COLO829 (cell line): ENCODE measurements around the gene NR1D1.
"Not testable (repeated sequence)": the region's sequence is repeated elsewhere in the genome, so short reads cannot be mapped to it uniquely, and the experiment has no call there.

Experiments
- DNase-seq: peaks from one replicate; pipeline ENCODE4 v3.0.0; 2012; ENCODE audit warnings: low spot score

NR1D1 gene

GRCh38 chr17:40100419-40100668, at the start of gene NR1D1:
Gene NR1D1, minus strand, starts transcription at chr17:40100589. Its CDS starts 495 bp downstream, at chr17:40100094.
- no peak for DNase-seq

- no peak for DNase-seq
Measured at GRCh38 chr17:40148527-40148926, 48.1 kb upstream of the NR1D1 start.

GRCh38 chr17:40145476-40145875, 45.1 kb upstream of the NR1D1 start:
- DNase-seq: no peak

- not testable (repeated sequence) for DNase-seq
Measured at GRCh38 chr17:40143166-40143565, 42.8 kb upstream of the NR1D1 start.

- no peak for DNase-seq
Measured at GRCh38 chr17:40139566-40140058, 39.2 kb upstream of the NR1D1 start.

GRCh38 chr17:40135817-40136216, 35.4 kb upstream of the NR1D1 start:
- no peak for DNase-seq

GRCh38 chr17:40134184-40134583, 33.8 kb upstream of the NR1D1 start:
- DNase-seq: no peak

- no peak for DNase-seq
Measured at GRCh38 chr17:40130352-40131042, 30.1 kb upstream of the NR1D1 start.

GRCh38 chr17:40129498-40129897, 29.1 kb upstream of the NR1D1 start:
- DNase-seq: no peak

GRCh38 chr17:40124279-40125141, 24.1 kb upstream of the NR1D1 start:
- DNase-seq: no peak

- DNase-seq: no peak
Measured at GRCh38 chr17:40123811-40124114, 23.4 kb upstream of the NR1D1 start.

- no peak for DNase-seq
Measured at GRCh38 chr17:40122999-40123810, 22.8 kb upstream of the NR1D1 start.

- DNase-seq: no peak
Measured at GRCh38 chr17:40122136-40122998, 22.0 kb upstream of the NR1D1 start.

GRCh38 chr17:40121181-40122135, 21.1 kb upstream of the NR1D1 start, which contains the start of gene MSL1:
Gene MSL1, plus strand, starts transcription at chr17:40121971. Its CDS starts 642 bp downstream, at chr17:40122613.
- DNase-seq: peak; percentile 82

- DNase-seq: no peak
Measured at GRCh38 chr17:40115101-40115436, 14.7 kb upstream of the NR1D1 start.

- DNase-seq: no peak
Measured at GRCh38 chr17:40113907-40114245, 13.5 kb upstream of the NR1D1 start.

GRCh38 chr17:40113110-40113906, 12.9 kb upstream of the NR1D1 start:
- peak; percentile 98 for DNase-seq

GRCh38 chr17:40112718-40113109, 12.3 kb upstream of the NR1D1 start:
- DNase-seq: no peak

- no peak for DNase-seq
Measured at GRCh38 chr17:40112191-40112711, 11.9 kb upstream of the NR1D1 start.
